HG03558 (cell line): ENCODE measurements around the gene SALL1.

Experiments used
- ATAC-seq: cut with Tn5 transposase; IDR thresholded peaks from one replicate; pipeline ENCODE4 v1.9.1; 2021; ENCODE audit warnings: moderate number of reproducible peaks; ENCODE audit not compliant: unreplicated experiment; ENCODE audit errors: extremely low read depth

SALL1 gene

DNA sequence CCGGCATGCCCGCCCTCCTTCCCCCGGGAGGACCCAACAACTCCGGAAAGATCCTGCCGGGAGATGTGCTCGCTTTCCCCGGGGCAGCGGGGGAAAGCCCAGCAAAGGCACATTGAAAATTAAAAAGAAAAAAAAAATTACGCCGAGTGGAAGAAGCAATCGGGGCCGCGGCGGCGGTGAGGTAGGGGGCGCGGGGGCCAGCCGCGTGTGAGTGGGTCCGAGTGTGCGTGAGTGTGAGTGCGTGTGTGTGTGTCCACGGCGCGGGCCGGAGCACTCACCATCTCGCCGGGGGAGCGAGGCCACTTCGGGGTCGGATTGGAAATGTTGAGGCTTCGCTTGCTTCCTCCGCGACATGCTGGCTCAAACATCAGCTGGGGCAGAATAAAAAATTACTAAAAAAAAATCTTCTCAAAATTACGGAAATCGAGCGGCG lies at the start of gene SALL1:
Gene SALL1 (minus strand): TSS at position 383 of the 433 bp plus-strand sequence. CDS start 29 bp downstream, at position 354.
- no peak for ATAC-seq

DNA sequence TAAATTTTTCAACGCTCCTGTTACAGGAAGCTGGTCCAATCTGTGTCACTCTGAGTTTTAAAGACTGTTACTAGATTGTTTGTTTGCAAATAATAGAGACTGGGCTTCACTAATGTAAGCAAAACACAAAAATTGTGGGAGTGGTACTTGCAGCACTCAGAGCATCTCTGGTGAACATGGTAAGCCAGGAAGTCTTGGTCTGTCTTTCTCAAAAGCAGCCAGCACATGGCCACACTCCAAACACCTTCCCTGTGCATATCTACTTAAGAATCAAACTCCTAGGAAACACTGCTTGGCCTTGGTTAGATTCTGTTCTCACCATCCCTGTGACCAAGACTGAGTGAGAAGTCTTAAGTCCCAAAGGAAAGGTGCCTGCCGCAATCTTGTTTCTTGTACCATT lies 49.7 kb upstream of the SALL1 start:
- ATAC-seq: no peak

DNA sequence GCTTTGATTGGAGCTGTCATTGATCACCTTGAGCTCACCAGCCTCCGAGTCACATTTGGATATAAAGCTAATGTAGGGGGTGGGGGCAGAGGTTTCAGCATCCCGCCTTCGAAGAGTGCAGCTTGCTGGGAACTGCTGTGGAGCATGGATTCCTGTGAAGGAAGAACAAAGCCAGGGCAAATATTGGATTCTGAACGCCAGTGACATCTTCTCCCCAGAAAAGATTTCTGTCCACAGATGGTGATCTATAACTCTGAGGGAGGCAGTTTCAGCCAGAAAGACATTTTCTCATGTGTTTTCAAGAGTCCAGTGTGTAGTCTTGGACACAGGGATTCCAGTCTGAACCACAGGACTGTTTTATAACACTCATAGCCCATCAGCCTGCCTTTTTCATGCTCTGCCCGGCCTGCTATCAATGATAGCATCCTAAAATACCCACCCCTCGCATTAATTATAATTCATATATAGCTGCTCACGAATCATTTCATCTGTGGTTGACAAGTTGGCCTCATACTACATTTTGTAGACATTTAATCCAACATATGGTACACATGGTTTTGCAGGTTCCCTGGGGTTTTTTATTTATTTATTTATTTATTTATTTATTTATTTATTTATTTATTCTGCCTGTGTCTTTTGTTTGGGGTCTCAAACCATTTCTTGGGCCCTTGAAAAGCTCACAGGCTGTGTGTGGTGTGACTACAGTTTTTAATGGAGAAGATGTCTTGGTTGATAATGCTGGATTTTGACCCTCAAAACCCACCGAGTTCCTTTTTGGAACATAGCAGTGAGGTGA lies 47.1 kb upstream of the SALL1 start:
- no peak for ATAC-seq

DNA sequence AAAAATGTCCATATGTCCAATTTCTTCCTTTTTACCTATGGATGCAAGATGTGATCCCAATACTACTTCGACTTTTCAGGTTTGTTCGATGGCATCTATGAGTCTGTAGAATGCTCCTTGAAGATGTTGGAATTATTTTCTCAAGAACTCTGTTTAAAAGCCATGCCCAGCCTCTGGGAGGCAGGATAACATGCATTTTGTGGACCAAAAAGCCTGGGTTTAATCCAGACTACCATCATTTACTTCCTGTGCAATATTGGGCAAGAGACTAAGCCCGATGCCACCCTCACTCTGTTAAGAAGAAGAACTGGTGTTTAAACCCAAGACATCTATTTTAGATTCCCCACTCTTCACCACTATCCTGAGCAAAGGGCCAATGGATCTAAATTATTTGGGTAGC lies 42.8 kb upstream of the SALL1 start:
- no peak for ATAC-seq

DNA sequence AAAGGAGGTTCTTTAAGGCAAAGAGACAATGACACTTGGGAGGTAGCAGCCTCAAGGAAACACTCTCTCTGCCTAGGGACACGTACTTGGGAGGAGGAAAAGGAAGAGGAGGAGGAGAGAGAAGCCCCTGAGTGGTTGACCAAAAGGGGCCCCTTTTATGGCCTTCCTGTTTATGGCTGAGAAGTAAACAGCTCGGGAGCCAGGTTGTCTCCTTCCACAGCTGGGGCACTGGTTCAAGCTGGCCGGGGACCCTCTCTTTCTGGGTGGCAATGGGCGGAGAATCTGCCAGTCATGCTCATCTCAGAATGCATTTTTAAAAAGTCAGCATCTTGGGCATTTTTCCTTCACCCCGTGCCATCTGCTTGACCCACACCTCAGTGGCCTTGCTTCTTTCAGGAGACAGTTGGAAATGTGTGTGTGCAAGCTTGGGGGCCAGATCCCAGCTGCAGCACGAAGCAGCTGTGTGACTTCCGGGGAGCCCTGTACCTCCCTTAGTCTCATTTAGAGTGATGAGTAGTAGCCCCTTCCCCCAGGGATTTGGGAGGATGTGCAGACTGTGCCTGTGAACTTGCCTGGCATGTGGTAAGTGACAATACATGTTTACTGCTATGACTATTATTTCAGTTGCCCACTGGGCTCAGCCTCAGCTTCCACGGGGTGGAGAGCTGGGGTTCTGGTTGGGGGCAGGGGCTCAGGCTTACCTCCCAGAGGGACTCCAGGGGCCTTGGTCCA lies 33.8 kb upstream of the SALL1 start:
- ATAC-seq: no peak

DNA sequence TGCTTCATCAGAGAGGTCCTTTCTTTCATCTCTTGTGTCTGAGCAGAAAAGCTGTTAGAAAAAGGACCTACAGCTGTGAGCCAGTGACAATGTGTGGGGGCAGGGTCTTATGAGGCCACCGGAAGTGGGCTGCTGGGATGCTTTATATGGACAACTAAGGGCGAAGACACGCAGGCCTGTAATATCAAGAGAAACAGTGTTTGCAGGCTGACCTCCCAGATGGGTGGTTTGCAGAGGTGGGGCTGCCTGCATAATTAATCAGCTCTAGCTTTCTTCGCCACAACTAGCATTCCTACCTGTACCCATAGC lies 30.4 kb upstream of the SALL1 start:
- ATAC-seq: no peak

DNA sequence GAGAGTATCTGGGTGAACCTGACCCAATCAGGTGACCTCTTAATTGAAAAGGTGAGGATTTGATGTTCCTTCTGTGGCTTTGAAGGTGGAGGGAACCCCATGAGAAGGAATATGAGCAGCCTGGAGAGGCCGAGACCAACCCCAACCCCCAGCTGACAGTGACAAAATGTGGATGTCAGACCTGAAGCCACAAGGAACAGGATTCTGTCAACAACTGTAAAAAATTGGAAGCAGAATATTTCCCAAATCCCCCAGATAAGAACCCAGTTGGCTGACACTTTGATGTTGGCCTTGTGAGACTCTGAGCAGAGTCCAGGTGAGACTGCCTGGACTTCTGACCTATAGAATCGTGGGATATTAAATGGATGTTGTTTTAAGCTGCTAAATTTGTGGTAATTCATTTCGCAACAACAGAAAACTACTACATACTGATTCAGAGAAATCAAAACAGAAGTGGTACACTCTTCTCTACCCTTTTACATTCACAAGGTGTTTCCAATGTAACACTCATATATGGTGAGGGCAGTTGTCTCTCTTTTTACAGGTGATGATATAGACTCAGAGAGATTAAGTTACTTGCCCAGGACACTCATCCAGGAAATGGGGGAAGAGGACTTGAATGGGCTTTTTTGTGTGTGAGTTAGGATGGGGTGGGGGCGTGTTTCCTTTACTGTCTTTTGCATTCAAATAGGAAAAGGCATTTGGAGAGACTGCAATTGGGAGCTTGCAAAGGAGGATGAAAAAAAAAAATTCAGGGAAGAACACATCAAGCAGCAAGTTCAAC lies 29.8 kb upstream of the SALL1 start:
- no peak for ATAC-seq

DNA sequence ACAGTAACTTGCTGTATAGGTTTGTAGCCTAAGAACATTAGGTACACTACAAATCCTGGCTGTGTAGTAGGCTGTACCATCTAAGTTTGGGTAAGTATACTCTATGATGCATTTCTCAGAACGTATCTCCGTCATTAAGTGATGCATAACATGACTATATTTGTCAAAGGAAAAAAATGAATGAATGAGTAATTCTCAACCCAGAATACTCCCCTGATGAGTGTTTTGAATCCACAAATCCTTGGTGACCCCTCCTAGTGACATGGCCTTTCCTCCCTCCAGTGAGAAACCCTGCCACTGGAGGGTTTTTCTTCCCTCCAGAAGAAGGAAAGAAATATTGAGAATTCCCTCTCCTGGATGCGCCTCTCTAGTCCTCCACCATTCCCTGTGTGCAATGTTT lies 24.0 kb upstream of the SALL1 start:
- no peak for ATAC-seq

DNA sequence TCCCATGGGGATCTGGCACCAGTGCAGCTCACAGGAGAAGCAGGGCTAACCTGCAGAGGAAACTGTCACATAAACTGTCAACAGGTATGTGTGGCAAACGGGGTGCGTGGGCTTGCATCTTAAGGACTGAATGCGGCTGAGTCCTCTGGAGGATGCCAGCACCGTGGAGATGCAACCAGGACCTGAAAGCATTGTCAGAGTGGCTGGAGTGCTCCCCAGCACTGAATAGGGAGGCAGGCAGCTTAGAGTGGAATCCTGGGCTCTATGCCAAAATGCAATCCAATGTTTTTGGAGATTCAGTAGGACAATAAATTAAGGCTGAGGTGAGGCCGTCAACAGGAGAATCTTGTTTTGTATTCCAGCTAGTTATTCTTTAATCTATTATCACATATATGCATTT lies 21.3 kb upstream of the SALL1 start:
- ATAC-seq: no peak

DNA sequence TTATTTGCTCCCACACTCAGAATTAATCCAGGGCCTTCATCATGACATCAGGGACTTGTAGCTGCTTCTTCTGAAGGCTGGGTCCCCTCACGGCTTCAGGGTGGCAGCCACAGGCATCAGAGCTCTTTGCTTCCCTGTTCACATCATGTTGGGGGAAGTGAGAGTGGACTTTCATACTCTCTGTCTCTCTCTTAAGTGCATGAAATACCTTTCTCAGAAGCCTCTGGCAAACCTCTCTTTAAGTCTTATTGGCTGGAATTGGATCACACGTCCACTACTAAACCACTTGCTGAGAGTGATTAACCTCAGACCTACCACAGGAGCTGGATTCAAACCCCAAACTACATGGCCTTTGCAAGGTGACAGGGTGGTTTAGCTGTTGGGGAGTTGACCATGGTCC lies 17.7 kb upstream of the SALL1 start:
- ATAC-seq: no peak

DNA sequence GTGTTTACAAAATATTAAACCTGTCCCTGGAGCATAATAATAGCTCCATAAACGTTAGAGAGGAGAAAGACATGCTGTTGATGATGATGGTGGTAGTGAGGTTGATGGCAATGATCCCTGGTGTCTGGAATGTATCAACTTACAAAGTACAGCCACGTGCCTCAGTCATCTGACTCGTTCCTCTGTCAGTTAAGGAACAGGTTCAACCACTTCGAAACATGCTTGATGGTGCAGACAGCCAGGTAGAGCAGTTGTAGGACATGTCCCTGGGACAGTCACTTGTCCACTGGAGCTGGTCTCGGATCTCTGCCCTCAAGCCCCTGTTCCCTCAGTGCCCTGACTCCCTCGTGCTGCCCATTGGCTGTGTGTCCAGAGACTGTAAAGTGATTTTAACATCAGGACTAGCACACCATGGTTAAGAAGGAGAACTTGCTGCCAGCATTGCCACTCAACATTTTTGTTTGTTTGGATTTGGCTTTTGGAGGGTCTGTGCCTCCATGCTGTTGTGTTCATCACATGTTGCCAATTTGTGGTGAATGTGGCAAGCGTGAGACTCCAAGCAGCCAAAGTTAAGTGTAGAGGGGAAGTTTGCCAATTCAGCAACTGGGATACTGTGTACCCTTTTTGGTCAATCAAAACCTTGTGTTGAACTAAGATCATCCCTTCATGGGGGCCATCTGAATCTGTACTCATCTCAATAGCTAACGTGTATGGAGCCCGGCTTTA lies 16.3 kb upstream of the SALL1 start:
- no peak for ATAC-seq

DNA sequence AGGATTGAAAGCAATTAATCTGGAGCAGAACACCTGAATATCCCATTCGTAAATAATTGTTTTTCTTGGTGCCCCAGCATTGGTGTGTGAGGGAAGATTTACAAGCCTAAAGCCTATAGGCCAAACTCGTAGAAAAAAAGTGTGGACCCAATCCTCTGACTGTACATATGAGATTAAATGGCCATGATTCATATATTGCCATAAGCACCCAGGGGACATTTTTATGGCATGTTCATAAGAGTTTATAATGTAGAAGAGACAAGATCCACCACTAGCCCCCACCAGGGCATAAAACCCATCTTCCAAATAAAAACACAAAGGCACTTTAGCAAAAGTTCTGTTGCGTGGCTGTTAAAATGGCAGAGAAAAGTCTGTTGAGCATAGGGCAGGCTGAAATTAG lies 15.5 kb upstream of the SALL1 start:
- ATAC-seq: no peak

DNA sequence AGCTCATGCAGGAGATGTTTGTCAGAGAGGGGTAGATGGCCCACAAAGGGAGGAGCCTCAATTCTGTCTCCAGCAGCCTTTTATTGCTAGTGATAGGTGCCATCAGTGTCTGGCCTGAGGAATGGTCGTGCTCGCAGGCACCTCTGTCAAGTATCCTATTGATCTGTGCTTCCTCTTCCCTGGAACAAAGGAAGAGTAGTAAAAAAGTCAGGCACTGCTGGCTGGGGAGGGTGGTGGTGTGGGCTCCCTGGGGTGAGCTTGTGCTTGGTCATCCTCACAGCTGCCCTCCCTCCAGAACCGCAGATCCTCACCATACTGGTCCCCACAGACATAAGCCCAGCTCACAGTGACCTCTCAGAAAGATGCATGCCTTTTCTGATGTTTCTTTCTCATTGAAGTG lies 15.0 kb upstream of the SALL1 start:
- ATAC-seq: no peak

DNA sequence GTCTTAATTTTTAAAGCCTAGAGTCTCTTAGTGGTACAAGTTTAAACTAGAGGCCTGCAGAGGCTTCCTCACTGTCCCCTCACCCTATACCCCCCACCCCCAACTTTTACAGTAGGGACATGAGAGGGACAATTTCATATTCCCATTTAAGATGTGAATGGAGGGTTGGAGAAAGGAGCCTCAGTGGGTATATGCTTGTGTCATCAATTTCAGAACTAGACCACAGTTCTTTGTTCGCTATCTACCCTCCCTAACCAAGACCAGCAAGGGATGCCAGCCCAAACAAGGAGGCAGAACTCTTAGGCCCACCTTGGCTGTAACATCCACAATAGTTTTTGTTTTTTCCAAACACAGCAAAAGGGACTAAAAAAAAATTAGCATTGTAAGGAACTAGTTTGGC lies 14.0 kb upstream of the SALL1 start:
- ATAC-seq: no peak

DNA sequence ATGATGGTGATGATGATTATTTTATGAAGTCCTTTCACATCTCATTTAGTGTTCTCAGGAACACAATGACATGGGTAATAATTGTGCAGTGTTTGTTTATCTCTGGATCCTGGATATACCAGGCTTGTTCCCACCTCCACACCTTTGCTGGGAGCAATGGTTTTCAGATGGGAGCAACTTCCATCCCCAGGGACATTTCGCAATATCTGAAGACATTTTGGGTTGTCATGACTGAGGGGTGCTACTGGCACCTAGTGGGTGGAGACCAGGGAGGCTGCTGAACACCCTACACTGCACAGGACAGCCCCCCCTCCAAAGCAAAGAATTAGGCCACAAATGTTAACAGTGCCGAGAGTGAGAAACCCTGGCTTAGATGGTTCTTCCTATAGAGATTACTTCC lies 13.5 kb upstream of the SALL1 start:
- no peak for ATAC-seq

DNA sequence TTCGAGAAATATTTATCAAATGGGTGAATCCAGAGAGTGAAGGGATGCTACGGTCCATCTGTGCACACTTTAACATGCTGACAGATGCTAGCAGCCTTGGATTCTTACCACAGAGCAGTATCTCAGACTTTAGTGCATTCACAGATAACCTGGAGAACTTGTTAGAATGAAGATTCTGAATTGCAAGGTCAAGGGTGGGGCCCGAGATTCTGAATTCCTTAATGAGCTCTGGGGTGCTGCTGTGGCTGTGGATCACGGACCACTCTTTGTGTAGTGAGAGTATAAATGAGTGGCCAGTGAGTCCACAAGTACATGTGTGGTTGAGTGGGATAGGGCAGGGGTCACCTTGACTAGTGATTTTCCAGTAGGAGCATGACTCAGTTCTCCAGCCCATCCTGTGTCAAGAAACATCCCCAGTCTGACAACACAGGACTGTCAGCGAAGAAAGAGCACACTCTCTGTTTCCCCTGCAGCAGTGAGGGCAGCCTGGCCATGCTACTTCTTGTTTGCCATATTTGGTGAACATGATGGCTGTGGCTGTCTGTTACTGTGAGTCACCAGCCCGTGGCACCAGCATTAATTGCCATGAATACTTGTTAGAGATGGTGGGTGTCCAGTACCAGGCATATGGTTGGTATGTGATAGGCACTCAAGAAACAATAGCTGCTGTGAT lies 13.0 kb upstream of the SALL1 start:
- no peak for ATAC-seq

DNA sequence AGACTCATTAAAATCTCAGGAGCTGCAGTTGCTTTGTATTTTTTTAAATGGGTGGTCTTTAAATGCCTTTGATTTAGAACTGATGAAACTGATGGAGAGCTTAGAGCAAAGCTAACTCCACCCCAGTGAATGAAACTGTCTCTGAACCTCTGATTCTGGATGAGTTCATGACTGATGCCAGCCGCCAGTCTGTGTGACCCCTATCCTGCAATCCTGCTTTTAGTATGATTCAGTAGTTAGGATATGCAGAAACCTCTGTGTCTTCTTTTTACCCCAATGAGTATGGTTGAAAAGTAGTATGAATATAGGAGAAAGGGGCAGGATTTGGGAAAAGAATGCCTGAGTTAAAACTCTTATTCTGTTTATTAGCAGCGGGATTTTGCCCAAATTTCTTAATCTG lies 12.3 kb upstream of the SALL1 start:
- no peak for ATAC-seq

DNA sequence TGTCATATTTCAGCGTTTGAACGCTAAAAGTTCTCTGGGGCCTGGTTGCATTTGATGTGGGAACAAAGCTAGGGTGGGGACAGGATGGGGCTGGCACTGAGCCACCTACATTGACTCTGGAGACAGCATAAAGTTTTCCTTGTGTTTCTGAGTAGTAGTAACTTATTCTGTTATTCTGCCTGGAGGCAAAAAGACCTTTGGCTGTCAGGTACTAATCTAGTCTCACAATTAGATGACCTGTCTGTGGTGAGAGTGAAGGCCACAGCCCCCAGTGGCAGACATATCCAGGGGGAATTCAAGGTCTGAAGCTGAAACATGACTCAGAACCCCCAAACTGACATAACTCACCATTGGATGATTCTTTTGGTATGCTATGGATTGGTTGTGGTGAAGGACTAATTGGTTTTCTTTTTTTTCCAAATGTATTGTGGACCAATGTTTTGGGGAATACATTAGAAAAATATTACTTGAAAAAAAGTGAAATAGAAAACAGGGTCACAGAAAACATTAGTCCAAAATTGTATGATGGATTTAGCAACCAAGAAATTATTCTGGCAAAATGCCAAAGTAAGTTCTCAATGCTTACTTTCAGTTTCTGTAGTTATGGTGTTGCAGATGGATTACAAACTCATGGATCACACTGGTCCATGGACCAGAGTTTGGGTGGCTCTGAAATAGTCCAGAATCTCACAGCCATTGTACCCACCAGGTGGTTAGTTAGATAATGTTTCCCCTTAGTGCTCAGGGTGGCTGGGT lies 10.5 kb upstream of the SALL1 start:
- ATAC-seq: no peak

DNA sequence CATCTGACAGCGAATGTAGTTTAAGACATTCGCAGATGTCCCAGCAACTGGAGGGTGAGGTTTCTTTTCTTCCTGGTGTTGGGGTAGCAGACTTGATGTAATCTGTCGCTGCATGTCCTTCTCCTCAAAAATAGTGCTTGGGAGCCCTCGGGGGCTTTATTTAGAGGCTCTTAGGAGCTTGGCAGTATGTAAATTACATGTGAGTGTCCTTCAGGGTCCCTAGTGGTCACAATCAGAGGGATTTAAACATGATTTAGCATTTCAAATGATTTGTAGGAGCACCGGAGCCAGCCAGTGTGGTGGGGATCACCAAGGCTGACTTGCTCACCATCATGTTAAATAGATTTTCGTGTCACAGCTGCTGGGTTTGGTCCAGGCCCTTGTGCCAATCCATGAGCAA lies 8.8 kb upstream of the SALL1 start:
- ATAC-seq: no peak
